ENCODE results near the gene IFFO2.

Gene IFFO2

DNA sequence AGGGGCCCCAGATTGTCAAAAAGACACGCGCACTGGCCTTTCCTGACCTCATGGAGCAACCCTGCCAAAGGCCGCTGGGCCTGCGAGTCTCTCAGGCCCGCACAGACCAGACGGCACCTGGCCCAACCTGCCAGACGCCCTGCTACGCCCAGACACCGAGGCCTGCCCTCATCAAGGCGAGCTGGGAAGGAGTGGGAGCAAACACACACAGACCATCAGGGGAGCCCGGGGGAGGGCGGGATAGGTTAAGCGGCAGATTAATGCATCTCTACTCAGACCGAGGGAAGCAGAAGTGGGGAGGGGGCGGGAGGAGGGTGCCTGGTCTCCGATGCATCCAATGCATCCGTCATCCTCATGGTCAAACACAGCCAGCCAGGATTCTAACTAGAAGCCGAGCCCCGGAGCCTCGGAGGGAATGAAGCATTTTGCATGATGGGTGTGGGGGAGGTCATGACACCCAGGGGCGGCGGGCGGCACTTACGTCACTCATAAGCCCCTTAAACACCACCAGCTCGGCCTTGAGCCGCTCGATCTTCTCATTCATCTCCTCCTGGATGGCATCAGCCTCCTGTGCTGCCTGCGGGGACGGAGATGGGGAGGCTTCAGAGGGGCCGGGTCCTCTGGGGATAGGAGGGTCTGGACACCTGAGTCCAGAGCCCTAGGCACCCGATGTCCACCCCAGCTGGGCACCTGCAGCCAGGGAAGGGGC lies 37.1 kb downstream of the IFFO2 start:
- DNase-seq (ENCODE audit: low read depth): no peak

DNA sequence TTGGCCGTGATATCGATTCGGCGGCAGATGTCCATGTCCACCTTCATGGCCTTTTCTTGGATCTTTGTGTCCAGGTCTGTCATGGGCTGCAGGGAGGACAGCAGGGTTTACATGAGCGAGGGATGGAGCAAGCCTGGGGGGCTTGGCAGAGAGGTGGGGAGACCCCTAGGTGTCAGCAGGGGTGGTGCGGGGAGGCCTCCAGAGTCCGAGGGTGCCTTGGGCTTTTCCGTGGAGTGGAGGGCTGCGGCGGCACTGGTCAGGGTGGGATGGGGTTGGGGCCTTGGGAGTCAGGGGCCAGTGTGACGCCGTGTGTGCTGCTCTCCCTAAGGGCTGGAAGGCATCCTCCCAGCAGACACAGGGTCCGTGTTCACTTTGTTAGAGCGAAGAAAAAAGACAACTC lies 38.1 kb downstream of the IFFO2 start:
- no peak for DNase-seq (ENCODE audit: low read depth)

- DNase-seq (ENCODE audit: low read depth): no peak
Observed at GRCh38 chr1:18917071-18917799, 39.2 kb downstream of the IFFO2 start.

DNA sequence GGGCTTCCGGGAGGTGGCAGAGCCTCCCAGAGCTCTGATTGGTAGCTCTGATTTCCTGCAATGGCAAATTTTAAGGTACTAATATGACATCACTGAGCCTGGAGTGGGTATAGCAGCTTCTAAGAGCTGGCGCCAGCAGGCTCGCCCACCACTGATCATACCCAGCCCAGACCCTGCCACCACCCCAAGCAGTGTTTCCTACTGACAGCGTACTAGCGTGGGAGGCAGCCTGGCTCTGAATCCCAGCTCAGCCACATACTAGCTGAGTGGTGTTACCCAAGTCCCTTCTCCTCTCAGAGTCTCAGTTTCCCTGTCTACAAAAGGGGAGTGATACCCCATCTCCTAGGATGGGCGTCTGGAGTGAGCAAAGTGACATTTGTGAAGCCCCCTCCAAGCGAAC lies 41.1 kb downstream of the IFFO2 start:
- DNase-seq (ENCODE audit: low read depth): no peak

- peak; percentile 68 for DNase-seq (ENCODE audit: low read depth)
Observed at GRCh38 chr1:18913065-18913835, 43.2 kb downstream of the IFFO2 start.

DNA sequence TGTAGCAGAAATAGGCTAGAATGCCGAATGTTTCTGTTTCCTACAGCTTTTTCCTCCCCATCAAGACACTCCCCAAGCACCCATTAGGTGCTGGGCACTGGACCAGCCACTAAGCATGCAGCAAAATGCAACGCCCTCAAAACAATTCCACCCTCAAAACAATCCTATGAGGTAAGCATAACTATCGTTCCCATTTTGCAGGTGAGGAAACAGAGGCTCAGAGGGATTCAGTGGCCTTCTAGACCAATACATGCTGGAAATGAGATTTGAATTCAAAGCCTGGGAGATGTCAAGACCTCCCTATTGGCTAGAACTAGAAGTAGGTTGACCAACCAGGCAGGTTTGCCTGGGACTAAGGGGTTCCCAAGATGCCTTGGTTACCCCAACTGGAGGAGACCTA lies 43.9 kb downstream of the IFFO2 start:
- DNase-seq (ENCODE audit: low read depth): no peak

- DNase-seq (ENCODE audit: low read depth): no peak
Observed at GRCh38 chr1:18908911-18909771, 47.3 kb downstream of the IFFO2 start.

GRCh38 chr1:18907917-18908845 lies 48.3 kb downstream of the IFFO2 start:
- DNase-seq (ENCODE audit: low read depth): no peak

GRCh38 chr1:18907021-18907916 lies 49.2 kb downstream of the IFFO2 start:
- peak; percentile 15 for DNase-seq (ENCODE audit: low read depth)

DNA sequence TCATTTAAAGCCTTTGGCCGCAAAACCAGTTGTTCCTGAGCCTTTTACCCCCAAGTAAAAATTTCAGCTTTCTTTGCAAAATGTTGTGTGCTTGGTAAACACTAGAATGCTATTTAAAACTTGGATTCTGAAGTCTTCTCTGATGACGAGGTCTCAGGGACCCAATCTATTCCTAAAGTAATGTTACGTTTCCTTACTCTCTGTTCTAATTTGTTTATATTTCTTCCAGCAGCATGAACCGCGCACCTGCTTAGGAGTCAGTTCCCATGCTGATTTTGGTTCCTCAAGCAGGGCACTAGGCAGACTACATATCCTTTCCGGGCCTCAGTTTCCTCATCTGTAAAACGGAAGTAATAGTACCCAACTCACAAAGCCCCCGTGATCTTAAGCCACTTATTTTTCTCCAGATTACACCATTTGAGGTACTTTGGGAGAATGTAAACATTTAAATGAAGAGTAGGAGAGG lies 53.2 kb downstream of the IFFO2 start:
- no peak for DNase-seq (ENCODE audit: low read depth)

DNA sequence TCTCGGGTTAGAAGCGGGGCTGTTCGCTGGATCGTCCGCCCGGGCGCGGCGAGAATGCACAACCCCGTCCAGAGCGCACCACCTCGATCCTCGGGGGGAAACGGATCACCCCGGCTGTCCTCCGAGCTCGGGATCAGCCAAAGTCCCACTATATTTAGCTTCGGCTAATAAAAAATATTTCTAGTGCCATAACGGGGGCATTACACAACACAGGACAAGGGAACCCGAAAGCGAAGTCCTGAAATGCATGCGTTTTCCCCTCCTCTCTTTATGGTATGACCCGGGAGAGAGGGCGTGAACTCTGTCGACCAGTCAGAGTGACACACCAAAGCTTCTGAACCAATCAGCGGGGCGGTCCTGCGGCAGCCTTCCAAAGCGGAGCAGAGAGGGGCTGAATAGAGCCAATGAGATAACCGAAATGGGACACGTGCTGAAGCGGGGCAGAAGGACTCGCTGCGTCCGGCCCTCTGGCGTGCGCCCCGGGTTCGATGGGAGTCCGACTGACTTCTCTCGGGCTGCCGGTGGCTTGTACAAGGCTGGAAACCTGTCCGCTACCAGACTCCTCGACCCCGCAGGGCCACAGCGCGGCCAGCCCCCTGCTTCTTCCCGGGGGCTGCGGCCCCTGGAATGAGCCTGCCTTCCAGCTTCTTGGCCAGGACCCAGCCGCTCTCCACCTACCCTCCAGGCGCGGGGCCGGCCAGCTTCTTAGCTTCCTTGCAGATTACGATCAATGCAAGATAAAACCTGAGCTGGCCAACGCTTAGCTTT lies 53.8 kb downstream of the IFFO2 start, which contains the start of gene ALDH4A1:
Gene ALDH4A1, minus strand, starts transcription at position 33 of the 768 bp plus-strand sequence. Its CDS starts 32 bp downstream, at position 1.
- DNase-seq (ENCODE audit: low read depth): peak; percentile 88

DNA sequence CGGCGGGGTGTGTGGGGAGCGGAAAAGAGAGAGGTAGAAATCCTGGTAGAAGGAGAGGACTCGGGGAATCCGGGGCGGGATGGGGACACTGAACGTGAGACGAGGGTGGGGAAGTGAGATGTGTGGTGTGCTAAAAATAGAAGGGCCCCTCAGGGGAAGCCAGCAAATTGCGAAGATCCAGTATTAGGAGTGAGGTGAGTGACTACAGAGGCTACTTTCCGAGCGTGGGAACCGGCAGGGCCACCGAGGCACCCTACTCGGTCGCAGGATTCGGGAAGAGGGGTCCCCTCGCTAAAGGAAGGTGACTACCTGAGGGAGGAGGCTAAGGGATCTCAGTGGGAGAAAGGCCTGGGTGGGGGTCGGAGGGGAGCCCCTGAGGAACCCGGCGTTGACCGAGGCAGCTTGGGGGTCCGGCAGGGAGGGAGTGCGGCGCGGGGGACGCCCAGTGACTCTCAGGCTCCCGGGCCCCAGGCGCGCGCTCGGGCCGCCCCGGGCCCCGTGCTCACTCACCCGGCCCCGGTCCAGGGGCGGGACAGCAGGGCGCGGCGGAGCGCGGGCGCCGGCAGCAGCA lies 54.4 kb downstream of the IFFO2 start:
- DNase-seq (ENCODE audit: low read depth): no peak

GRCh38 chr1:18901147-18901951 lies 55.1 kb downstream of the IFFO2 start:
- no peak for DNase-seq (ENCODE audit: low read depth)

GRCh38 chr1:18900303-18900841 lies 56.1 kb downstream of the IFFO2 start:
- no peak for DNase-seq (ENCODE audit: low read depth)

DNA sequence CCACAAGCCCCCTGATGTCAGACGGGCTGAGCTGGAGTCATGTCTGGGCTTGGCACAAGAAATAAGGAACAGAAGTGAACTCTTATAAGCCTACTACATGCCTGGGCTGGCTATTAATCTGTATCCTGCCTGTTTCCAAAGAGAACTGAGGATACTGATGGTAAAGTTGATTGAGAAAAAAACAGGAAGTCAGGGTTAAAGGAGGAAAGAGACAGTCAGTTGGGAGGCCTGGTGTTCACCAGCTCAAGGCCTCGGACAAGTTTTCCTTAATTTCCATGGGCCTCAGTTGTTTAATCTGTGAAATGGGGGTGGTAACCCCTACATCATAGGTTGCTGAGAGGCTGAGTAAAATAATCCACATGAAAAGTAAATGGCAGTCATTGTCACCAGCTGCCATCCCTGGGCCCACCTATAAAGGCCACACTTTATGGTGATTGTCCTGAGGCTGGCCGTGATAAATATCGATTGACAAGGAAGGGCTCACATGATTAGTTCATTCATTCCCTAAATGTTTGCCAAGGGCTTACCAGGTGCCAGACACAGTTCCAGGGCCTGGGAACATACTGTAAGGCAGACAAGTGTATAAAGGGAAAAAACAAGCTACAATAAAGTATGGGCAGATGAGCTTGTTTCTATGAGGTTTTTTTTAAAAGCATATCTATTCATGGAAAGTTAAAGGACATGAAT lies 57.0 kb downstream of the IFFO2 start:
- DNase-seq (ENCODE audit: low read depth): no peak

- DNase-seq (ENCODE audit: low read depth): no peak
Observed at GRCh38 chr1:18898567-18898966, 57.9 kb downstream of the IFFO2 start.

DNA sequence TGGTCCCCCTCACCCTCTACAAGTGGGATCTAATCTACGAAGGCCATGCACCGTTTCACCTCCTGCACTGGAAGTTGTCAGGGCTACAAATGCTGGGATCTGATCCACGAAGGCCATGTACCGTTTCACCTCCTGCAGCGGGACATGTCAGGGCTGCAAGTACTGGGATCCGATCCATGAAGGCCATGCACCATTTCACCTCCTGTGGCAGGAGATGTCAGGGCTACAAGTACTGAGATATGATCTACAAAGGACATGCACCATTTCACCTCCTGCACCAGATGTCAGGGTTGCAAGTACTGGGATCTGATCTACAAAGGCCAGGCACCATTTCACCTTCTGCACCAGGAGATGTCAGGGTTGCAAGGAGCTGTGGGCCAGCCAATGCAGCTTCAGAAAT lies 61.2 kb downstream of the IFFO2 start:
- no peak for DNase-seq (ENCODE audit: low read depth)
